Measurements from ENCODE around the gene TMEM252.

TMEM252 gene

DNA sequence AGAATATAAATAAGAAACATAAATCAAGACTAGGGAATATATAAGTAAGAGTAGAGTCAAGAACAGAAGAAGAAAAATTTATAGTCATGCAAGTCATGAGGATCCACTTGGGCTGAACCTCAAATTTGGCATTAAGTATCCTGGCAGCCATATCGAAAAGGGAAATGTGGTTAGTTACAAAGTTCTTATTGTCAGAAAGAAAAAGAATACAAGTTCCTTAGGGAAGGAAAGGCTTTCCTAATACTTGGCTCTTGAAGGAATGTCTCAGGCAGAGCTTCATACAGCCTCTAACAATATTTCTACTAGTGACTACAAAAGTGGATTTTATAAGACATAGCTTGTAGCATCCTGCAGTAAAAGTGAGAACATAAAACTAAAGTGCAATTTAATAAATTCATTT is 45.4 kb downstream of the TMEM252 start:
- DNase-seq = no peak

DNA sequence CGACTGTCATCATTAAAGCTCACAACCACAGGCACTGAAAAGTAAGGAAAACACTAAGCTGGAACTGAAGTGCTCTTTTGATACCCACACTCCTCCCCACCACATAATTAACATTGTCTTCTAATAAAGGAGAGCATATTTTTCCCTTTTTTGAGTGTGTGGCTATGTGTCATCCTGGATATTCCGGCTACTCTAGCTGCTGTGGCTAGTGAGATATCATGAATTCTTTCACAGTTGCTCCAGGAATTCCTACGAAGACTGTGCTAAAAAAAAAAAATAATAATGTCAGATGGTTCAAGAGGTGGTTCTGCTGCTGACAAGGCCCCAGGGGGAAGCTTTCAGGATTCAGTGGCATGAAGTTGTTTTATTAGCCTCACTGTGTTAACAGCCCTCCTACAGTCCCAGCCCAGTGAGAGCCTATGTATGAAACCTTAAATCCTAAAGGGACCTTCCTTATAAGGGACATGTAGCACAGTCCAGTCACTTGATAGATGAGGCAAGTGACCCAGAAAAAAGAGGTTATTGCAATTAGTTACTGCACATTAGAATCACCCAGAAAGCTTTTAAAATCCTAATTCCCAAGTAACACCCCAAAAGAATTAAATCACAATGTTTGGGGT is 46.6 kb downstream of the TMEM252 start:
- DNase-seq = no peak

DNA sequence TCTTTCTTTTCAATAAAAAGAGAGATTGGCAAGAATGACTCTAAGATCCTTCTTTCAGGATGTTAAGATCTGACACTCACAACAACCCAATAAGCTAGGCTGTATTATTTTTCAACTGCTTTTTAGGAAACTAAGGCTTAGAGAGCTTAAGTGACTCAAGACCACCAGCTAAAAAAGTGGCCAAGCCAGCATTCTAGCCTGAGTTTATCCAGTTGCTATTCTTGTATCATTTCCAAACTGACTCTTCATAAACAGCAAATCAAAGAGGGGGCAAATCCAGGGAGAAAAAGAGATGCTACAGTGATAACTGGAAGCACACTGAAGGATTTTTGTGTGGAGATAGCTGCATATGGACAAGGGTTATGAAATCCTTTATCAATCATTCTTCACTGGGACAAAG is 47.1 kb downstream of the TMEM252 start:
- no peak for DNase-seq

DNA sequence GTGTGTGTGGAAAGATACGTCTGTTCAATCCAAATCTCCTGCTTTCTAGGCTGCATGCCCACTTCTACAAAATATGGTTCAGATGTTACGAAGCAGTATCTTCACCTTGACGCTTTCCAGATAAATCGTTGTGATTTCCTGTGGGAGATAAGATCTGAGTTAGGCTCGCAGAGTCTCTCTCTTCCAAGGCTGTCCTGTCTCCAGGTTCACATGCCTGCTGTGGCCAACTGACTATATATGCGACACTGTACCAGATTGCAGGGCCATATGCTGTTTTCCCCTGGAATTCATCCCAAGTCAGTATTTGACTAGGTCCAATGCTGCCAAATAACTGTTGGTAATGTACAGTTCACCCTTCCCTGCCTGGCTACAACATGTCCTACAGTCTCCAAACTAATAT is 47.9 kb downstream of the TMEM252 start:
- DNase-seq = no peak

DNA sequence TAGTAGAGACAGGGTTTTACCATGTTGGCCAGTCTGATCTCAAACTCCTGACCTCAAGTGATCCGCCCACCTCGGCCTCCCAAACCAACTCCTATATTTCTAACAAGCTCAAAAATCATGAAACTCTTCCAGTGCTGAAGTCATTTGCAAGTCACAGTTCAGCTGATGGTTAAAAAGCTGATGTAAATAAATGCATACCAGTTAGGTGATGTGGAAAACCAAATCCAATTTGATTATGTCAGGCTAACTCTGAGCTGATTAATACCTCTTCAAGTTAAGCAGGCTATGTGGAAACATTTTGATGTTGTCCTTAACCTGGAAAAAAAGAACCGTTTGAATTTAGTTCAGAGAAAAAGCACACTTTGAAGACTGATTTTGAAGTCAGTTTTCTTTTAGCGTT is 51.0 kb downstream of the TMEM252 start:
- DNase-seq = no peak

DNA sequence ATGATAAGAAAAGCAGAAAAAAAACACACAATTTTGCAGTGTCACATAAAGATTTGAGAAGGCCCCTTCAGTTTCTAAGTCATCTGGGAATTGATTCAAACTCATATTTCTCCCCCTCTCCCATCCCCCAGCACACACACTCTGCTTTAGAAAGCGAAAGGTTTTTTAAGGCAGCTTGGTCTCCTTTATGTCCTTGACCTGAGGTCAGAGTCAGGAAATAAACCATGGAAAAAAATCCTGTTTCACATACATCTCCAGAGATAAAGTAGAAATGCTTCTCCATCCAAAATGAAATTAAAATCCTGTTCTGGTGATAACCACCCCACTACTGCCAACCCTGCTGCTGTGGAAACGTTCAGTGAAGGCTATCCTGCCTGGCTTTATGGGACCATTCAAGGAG is 52.6 kb downstream of the TMEM252 start:
- DNase-seq = no peak
